HG03460 (cell line): Measurements from ENCODE around the gene KIF7.

Experiments
- ATAC-seq: cut with Tn5 transposase; IDR thresholded peaks from one replicate; pipeline ENCODE4 v1.9.1; 2021; ENCODE audit not compliant: unreplicated experiment

The KIF7 gene

DNA sequence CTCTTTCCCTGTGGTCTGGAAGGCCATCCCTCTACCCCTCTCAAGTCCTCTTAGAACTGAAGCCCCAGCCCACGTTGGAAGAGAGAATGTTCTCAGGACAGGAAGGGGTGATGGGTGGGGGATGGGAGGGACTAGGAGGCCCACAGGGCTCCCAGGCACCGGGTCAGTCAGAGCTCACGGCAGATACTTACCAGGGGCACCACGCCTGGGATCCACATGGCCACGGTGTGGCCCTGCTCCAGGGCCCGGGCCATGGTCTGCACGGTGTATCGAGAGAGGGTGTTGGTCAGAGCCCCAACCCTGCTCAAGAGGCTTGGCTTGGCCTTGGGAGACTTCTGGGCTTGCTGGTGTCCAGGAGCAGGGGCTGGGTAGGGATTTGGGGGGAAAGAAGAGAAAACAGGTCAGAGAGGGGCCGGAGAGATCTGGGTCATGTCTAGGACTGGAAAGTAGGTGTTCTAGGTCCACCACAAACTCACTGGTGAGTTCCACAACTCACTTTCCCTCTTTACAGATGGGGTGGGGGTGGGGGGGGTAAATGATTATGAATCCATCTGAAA is 14.1 kb upstream of the KIF7 start:
- no peak for ATAC-seq

- no peak for ATAC-seq
Observed at GRCh38 chr15:89668171-89668570, 12.9 kb upstream of the KIF7 start.

DNA sequence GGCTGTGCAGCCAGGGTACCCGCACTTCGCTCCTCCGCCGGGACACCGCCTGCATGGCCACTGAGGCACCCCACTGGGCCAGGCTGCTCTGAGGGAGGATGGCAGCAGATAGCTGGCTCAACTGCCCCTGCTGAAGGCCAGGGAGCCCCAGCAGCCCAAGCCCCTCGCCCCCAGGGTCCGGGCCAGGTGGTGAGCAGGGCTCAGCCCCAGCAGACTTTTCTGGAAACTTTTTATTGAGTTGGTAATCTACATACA is 12.4 kb upstream of the KIF7 start:
- no peak for ATAC-seq

DNA sequence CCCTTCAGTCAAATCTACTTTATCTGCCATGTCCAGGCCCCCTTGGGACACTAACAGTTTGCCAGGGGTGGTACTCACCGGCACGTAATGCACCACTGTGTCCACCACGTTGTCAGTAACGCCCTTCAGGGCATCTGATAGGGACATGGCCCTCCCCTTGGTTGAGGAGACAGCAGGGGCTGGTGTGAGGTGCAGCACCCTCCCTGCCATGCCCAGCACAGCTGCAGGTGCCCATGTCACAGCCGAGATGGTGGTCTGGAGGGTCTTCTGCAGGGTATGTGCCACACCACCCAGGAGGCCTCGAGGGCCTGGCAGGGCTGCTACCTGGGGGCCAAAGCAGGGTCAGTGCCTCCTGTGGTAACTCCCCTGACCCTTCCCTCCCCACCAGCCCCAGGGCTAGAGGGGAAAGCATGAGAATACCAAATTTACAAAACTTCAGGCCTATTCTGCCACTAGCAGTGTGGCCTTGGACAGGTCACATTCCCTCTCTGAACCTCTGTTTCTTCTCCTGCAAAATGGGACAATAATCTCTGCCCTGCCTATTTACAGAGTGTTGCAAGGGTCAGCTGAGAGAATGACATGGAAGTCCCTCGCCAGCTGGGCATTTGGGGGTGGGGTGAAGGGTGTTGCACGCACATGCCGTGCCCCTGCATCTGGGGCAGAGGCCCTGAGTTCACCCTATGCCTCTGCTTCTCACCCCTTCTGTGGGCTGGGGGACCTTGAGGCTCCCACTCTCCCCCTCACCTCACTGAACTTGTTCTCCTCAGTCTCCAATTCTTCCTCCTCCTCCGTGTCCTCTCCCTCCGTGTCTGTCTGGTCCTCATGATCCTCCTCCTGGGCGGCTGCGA is 11.8 kb upstream of the KIF7 start:
- ATAC-seq = no peak

DNA sequence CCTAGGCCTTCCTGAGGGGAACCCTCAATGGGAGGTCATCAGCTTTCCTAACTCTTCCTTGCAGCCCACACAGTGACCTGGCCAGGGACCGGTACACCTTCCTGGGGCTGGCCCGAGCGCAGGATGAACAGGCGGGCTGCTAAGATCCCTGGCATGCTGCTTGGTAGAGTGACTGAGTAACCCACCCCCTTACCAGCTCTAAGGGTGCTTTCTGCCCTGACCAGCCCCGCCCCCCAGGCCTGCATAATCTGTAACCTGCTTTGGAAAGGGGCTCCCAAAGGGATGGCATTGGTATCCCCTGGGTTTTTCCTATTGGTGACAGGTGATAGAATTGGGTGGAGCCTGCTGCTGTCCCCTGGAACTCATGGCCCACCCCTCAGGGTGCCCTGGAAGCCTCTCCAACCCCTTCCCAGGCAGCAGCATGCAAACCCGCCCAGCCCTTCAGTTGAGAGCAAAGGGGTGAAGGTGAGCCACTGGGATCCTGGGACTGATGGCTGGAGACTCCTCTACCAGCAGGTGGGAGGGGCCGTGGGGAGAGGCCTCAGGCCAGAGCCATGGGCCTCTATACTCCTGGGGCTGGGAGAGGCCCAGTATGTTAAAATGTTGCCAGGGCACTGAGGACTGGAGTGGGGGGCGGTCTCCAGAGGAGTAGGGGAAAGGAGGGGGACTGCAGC is 11.1 kb upstream of the KIF7 start:
- ATAC-seq = no peak

- no peak for ATAC-seq
Observed at GRCh38 chr15:89665449-89666181, 10.3 kb upstream of the KIF7 start.

GRCh38 chr15:89664441-89665350 is 9.4 kb upstream of the KIF7 start:
- no peak for ATAC-seq

DNA sequence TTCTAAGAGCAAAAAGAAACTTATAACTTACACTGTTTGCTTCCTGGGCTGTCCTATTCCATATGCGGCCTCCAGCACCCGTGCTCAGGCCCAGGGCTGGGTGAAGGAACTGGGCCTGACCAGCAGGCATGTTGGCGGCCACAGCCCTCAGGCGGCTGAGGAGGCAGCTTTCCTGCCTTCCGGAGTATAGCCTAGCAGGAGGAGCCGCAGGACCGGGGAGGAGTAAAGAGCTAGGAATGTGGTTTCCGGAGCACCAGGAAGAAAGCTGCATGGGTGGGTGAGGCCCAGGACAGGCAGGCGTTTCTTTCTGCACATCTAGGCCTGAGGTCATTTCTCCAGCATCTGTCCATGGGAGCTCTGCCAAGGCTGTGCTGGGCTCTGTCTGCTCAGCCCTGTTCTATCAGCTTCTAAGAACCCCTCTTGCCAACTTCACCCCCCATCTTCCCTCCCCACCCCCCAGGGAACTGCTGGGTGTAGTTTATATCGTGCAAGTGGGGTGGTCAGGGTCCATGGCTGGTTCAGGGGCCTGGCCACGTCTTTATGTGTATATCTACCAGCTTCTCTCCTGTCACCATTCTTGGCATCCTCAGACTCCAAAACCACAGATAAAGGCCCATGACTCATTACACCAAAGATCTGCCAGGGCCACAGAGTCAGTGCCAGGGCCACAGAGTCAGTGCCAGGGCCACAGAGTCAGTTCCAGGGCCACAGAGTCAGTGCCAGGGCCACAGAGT is 7.8 kb upstream of the KIF7 start:
- no peak for ATAC-seq

GRCh38 chr15:89660556-89660955 is 5.3 kb upstream of the KIF7 start:
- ATAC-seq = no peak

DNA sequence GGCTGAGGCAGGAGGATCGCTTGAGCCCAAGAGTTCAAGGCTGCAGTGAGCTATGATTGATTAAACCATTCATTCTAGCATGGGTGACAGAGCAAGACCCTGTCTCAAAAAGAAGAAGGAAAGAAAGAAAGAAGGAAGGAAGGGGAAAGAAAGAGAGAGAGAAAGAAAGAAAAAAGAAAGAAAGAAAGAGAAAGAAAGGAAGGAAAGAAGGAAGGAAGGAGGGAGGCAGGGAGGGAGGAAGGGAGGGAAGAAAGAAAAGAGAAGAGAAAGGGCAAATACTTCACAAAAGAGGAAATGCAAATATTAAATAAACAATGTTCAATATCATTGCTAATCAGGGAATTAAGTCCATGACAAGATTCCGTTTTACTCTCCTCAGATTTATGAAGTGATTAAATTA is 4.0 kb upstream of the KIF7 start:
- no peak for ATAC-seq

DNA sequence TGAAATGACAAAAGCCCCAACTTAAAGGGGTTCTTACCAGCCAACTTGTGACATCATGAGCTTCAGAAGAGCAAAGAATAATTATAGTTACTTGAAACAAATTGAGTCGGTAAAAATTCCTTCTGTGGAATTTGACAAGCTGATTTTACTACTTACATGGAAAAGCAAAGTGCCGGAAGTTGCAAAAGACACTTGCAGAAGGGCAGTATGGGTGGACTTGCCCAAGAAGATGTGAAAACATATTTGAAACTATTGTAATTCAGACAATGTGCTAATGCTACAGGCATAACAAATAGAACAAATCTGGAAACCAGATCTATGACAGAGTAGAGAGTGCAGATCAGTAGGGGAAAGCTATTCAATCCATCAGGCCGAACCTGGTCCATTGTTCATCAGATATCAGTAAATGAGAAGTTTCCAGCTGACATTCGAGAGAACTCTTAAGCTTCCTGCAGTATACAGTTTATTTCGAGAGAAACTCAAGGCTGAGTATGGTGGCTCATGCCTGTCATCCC is 2.5 kb upstream of the KIF7 start:
- ATAC-seq = no peak

- ATAC-seq = no peak
Observed at GRCh38 chr15:89656116-89656815, 999 bp upstream of the KIF7 start.

GRCh38 chr15:89654301-89654761 is 936 bp downstream of the KIF7 start:
- no peak for ATAC-seq

DNA sequence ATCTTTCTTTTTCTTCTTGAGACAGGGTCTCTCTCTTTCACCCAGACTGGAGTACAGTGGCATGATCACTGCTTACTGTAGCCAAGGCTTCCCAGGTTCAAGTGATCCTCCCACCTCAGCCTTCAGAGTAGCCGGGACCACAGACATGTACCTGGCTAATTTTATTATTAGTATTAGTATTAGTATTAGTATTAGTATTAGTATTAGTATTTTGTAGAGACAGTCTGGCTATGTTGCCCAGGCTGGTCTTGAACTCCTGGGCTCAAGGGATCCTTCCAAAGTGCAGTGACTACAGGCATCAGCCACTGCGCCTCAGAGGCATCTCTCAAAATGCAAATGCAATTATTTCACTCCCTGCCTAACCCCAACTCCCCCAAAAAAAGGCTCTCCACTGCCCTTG is 1.7 kb downstream of the KIF7 start:
- no peak for ATAC-seq

- no peak for ATAC-seq
Observed at GRCh38 chr15:89652666-89653065, 2.6 kb downstream of the KIF7 start.

DNA sequence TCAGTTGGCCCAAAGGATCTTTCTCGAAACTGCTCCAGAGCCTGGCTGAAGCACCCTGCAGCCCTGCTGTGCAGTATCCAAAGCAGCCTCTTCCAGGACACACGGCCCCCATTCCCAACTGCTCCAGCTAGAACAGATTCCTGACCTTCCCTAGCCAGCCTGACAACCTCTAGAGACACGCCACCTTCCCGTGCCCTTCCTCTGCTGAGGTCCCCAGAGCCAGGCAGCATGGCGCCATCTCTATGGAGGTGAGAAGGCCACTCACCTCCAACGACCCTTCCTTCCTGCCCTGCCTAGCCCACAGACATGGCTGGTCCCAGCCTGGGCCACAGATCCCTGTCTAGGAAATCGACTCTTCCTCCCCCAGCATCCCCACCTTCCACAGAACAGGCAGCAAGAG is 3.1 kb downstream of the KIF7 start:
- ATAC-seq = no peak

GRCh38 chr15:89649716-89650115 is 5.6 kb downstream of the KIF7 start:
- ATAC-seq = no peak

DNA sequence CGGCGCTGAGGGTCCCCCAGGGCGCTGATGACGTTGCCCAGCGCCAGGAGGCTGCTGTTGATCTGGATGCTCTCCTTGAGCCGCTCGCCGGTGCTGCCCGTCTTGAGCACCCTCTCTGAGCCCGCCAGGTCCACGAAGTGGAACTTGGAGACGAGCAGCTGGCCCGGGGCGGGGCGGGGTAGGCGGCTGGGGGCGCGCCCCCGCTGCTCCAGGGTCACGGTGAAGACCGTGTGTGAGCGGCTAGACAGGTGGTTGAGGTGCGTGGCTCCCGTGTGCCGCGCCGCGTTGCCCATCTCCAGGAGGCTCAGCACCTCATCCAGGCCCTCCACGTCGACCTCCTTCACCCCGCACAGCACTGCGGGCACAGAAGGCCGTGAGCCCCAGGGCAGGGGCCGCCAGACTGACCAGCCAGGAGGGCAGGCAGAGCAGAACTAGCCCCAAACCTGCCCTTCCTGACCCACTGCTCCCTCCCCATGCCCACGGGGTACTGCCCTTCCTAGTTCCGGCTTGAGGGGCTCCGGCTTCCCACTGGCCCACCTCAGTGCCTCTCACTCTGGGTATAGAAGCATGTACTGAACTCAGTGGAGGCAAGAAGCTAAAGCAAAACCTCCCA is 6.1 kb downstream of the KIF7 start:
- ATAC-seq = no peak
